Body of pancreas (tissue), 4 donors: Measurements from ENCODE around the gene AVPI1.

ENCODE experiments used
- POLR2A ChIP-seq, 3 donors: fragments of 450-650 bp; IDR thresholded peaks; one replicate each; pipeline ENCODE4 v1.6.1; 2016; ENCODE audit warnings: antibody characterized with exemption in 3 of 3, mild to moderate bottlenecking in 2 of 3
- TF ChIP-seq, protein P1 (sequence below), 7 experiments: fragments of 450-650 bp in 4 of 7; fragments of 200-600 bp in 3 of 7; sonication (generic) in 3 of 7; IDR thresholded peaks; one replicate each; pipeline ENCODE4 v1.5.1; 2016 to 2019; ENCODE audit warnings: antibody characterized with exemption in 7 of 7

- TF ChIP-seq, protein P1, sequence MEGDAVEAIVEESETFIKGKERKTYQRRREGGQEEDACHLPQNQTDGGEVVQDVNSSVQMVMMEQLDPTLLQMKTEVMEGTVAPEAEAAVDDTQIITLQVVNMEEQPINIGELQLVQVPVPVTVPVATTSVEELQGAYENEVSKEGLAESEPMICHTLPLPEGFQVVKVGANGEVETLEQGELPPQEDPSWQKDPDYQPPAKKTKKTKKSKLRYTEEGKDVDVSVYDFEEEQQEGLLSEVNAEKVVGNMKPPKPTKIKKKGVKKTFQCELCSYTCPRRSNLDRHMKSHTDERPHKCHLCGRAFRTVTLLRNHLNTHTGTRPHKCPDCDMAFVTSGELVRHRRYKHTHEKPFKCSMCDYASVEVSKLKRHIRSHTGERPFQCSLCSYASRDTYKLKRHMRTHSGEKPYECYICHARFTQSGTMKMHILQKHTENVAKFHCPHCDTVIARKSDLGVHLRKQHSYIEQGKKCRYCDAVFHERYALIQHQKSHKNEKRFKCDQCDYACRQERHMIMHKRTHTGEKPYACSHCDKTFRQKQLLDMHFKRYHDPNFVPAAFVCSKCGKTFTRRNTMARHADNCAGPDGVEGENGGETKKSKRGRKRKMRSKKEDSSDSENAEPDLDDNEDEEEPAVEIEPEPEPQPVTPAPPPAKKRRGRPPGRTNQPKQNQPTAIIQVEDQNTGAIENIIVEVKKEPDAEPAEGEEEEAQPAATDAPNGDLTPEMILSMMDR (IDR thresholded peaks at IDR 0.05), result peak in 5 of 7 experiments; percentile 3 to 54 (median 31)
- peak; percentile 66 to 71 (median 68) for TF ChIP-seq POLR2A (IDR thresholded peaks at IDR 0.05)
These were observed 26.9 kb upstream of the AVPI1 start for GRCh38 chr10:97713826-97714400.
